NCI-H128 (cell line): Measurements from ENCODE around the gene TMEM163.
"Not testable (repeated sequence)": the region's sequence is repeated elsewhere in the genome, so short reads cannot be mapped to it uniquely, and the experiment has no call there.

Source experiments
- DNase-seq: peaks from one replicate; lab custom pipeline; 2025; ENCODE audit not compliant: unreplicated experiment; lab: John Stamatoyannopoulos, UW

Gene TMEM163

DNA sequence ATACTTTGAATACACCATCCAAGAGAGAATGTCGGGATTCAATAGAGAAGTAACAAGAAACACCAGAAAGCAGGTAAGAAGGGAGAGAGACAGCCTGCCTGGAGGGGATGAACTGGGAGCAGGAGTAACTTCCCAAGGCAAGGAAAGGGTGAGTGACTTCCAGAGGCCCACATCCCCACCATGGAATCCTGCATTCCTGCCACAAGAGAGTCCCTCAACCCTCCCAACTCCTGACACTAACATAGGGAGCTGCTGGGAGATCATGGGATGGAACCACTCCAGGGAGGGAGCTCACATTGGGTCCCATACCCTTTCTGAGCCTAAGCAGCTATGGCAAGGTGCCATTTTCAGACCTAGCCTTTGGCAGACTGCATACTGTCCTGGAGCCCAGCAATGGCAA lies 5.5 kb upstream of the TMEM163 start:
- no peak for DNase-seq

DNA sequence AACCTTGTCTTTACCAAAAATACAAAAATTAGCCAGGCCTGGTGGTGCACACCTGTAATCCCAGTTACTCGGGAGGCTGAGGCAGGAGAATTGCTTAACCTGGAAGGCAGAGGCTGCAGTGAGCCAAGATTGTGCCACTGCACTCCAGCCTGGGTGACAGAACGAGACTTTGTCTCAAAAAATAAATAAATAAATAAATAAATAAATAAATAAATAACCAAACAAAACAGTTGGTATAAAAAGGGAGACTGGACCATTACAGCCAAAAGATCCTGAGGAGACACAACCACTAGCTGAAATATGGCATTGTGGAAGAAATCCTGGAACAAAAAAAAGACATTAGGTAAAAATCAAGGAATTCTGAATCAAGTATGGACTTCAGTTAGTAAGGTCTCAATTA lies 4.9 kb upstream of the TMEM163 start:
- DNase-seq = not testable (repeated sequence)

DNA sequence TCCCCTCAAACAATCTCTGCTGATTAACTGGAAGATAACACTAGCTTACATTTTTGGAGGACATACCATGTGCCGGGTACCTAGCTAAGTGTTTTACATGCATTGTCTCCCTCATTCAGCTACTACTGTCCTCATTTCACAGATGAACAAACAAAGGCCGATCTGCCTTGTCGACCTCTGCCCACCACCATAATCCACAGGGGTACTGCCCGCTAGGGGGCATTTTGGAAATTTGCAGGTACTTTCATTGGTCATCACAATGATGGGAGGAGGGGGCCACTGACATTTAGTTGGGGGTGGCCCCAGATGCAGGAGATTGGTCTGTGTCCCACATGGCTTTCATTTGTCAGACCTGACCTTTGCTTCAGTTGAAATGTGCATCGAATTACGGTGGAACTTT lies 3.9 kb upstream of the TMEM163 start:
- DNase-seq = no peak

DNA sequence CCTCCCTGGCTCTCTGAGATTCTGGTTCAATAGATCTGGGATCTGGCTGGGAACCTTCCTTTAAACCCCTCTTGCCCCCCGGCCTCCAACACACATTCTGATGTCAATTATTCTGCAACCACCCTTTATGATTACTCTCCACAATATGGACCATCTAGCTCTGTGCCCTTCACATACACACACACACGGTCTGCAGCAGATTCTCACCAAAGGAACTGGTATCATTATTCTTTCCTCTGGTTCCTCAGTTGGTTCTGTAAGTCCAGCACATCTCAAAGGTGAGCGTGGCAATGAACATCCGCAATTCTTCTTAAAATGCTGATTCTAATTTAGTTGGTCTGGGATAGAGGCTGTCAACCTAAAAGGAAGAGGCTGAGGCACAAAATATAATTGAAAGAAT lies 2.8 kb upstream of the TMEM163 start:
- DNase-seq = no peak

GRCh38 chr2:134718023-134718816 lies 580 bp downstream of the TMEM163 start:
- no peak for DNase-seq

DNA sequence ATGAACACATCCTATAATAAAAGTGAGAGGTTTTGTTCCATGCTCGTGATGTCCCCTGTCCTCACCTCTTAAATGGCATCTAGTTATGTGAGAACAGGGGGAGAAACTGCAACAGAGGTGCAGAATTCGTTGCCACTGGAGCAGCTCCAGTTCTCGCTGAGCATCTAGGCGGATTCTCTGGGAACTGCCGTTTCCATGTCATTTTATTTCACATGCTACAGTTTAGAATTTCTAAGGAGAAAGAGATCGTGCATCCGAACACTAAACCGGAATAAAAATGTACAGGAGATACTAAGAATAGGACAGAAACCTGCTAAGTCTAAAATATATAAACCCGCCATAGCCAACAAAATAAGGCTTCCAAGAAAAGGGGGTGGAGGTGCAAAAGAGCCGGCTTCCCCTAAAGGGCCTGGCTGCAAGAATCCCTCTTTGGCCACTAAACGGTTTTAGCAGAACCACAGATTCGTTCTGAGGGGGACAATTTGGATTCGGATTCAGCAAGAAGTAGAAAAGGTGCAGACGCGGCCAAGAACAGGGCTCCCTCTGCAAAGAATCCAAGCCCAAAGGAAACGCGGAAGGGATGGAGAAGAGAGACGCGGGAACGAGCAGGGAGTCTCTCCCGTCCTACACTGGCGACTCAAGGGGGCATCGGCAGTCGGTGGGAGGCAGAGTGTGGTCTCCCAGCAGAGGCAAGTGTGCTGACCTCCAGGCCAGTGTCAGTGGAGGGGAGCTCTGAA lies 1.3 kb downstream of the TMEM163 start:
- no peak for DNase-seq

DNA sequence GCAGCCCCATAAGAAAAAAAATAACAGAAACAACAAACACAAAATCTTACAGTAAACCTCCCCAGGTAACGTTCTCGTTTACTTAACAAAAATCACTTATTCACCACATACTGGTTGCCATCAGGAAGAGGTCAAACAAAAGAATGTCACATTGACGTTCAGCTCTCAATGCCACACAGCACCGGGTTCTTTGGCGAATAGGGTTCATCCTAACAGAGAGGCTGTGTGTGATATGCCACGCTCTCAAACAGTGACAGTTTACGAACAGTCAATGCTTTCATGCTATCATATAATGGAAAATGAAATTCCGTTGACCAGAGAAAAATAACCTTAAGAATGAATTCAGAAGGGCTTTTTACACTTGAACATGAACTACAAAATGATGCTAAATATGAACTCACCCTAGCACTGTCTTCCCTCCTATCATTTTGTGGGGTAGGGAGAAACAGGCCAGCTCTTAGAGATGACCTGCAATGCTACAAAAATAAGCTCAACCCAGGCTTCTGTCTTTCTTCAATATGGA lies 2.0 kb downstream of the TMEM163 start:
- no peak for DNase-seq

DNA sequence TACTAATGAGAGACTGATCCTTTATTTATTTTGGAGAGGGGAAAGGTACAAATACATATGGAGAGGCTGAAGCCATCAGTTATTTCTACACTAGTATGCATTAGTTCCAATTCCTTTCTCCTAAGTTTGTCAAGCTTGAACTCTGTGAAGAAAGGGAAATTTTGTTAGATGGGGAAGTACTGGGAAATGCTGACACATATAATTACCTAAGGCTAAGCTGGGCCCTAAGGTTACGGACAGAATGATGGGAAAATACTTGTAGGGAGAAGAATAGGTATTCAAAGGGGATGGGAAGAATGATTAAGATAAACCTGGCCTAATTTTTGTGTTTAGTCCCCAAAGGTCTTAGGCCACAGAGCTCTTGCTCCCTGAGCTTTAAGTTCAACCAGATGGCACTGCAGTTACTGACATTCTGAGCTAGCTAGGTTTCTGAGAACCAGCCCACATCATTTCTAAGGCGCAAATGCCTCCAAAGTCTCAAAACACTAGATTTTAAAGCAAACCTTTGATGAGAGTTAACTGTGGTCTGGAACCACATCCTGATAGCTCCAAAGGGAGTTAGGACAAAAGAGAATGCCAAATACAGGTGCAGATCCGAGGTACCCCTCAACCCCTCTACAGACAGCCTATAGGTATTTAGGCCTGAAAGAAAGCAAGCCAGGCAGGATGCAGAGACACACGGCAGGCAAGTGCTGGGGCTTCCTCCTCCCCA lies 2.7 kb downstream of the TMEM163 start:
- no peak for DNase-seq

DNA sequence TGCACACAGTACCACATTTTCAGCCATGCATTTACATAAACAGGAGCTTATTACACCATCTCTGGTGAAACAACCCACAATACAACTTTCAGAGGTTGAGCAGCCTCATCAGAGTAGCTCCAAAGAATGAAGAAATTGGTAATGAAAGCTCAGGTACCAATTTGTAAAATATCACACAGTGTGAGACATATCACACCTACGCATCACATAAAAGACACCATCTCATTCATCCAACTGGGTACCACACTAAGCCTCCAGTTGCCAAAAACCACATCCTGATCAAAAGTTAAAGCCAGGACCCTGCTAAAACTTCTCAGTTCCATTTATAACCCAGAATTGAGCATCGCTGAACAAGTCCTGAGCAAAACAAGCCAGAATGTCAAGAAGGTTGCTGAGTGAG lies 4.6 kb downstream of the TMEM163 start:
- no peak for DNase-seq

- DNase-seq = no peak
These were observed 5.2 kb downstream of the TMEM163 start for GRCh38 chr2:134713606-134714005.

- no peak for DNase-seq
These were observed 5.6 kb downstream of the TMEM163 start for GRCh38 chr2:134713176-134713575.

- no peak for DNase-seq
These were observed 6.1 kb downstream of the TMEM163 start for GRCh38 chr2:134712736-134713135.

DNA sequence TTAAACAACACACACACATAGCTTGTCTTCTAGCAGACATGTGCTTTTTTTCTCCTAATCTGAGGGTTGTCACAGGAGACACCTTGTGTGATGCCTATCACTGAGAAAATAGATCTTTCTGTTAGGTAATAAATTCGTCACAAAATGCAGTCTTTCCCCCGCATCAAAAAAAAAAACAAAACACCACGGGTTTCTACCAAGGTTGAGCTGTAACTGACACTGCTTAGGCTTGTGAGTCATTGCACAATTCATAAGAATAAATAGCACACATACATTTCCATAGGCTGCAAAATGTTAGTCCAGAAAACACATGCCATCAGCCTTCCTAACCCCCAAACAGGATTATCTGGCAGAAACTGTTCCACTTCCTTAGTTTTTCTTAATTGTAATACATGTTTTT lies 6.5 kb downstream of the TMEM163 start:
- DNase-seq = no peak

- no peak for DNase-seq
These were observed 7.1 kb downstream of the TMEM163 start for GRCh38 chr2:134711692-134712091.

DNA sequence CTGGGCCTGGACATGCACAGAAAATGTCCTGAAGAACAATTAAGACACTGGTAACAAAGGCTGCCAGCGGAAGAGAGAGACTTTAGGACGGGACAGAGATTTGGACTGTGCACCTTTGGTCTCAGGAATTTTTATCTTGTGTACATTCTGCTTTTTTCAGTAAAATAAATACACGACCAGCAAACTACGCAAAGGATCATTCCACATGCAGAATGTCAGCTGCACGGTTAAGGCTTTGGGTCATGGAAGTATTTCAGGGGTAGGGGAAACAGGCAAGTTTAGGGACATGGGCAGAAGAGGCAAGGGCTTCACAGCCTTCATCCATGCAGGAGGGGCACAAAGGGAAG lies 11.5 kb downstream of the TMEM163 start:
- no peak for DNase-seq

DNA sequence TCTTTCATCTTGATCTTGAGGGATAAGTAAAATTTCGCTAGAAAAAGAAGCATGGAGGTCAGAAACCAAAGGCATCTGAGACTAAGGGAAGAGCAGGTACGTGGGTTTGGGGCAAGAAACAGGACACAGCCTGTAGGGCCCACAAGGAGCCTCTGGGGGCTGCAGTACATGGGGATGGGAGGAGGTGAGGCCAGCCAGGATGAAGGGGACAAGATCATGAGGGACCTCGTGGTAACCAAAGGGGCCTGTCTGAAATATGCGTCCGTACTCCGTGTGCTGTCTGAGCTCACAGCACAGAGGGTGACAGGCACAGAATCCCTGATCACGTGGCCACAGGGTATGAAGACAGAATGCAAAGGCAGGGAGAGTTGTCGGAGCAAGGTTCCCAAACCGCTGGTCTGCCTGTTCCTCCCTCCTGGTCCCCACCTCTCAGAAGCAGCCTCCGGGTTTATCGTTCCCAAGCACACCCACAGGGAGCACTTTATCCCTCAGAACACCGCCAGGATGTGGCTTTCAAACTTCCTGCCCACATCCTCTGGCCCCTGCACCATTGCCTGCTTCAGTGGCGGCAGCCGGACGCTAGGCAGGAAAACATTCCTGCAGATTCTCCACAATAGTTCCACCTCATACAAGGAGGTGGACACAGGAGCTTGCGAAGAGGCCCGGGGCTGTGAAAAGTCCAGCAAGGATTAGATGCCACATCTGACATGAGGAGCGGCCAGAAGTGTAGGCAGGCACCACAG lies 12.0 kb downstream of the TMEM163 start:
- DNase-seq = no peak

DNA sequence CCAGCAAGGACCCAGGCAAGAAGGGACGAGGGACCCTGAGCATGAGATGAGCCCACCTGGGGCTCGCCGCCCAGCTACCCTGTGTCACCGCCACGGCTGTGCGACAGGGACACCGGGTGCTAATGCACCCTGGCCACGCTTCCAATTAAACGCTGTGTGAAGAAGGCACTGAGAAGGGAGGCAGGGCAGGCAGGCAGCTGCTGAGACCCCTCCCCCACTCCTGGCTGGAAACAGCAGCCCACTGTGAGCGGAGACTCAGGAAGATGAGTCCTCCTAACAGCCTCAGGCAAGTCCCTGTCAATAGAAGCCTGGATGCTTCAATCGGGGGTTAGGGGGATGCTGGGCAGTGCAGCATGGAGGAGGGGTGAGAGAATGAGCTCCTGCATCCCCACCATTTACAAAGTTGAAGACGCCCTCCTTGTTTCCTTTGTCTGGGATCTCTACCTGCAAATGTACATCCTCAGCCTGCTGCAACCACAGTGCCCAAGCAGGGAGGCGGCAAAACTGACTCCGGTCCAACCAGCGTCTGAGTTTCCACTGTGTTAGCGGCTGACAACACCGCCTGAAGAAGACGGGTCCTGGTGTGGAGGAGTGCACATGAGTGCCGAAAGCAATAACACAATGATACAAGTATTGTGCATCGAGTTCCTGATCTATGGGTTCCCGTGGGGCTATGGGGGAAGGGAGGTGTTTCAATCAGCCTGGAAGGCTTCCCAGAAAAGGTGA lies 12.8 kb downstream of the TMEM163 start:
- DNase-seq = no peak

GRCh38 chr2:134704173-134704572 lies 14.6 kb downstream of the TMEM163 start:
- no peak for DNase-seq

- no peak for DNase-seq
These were observed 15.4 kb downstream of the TMEM163 start for GRCh38 chr2:134703426-134703825.

DNA sequence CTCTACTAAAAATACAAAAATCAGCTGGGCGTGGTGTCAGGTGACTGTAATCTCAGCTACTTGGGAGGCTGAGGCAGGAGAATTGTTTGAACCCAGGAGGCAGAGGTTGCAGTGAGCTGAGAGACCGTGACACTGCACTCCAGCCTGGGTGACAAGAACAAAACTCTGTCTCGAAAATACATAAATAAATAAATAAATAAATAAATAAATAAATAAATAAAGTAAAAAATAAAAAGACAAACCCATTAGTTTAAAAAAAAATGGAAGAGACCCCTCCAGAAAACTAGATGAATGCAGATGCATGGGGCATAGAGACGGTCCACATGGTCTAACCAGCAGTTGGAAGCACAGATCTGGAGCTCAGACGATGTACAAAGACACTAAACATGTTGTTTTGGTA lies 18.1 kb downstream of the TMEM163 start:
- no peak for DNase-seq
